BJ (cell line): ENCODE results near the gene ZNF174. TPM values are rescaled to one million over a fixed set of nuclear protein-coding genes. Genes with fewer than 3 reads are reported as not detected.

Source experiments
- CTCF ChIA-PET: fragments of 350-600 bp; formaldehyde crosslinking; extraction: SDS; loops from one replicate; lab custom pipeline; 2021; ENCODE audit warnings: antibody characterized with exemption, inconsistent platforms; lab: Yijun Ruan, JAX
- POLR2A ChIA-PET: fragments of 300-600 bp; sonication (Branson Sonifier 250); formaldehyde crosslinking; extraction: SDS; loops from one replicate; lab custom pipeline; 2021; ENCODE audit warnings: antibody characterized with exemption; lab: Charles Lee
- DNase-seq: peaks from one replicate; pipeline ENCODE4 v3.0.0-alpha.2; 2011; ENCODE audit warnings: low read depth
- H3K27me3 ChIP-seq: 2 replicates; pipeline ENCODE4 v1.6.0; 2011; ENCODE audit warnings: low read length; ENCODE audit not compliant: control insufficient read depth, insufficient read depth
- H3K36me3 ChIP-seq: 2 replicates; pipeline ENCODE4 v1.5.1; 2011; ENCODE audit warnings: low read length; ENCODE audit not compliant: control insufficient read depth, insufficient read depth
- H3K4me3 ChIP-seq: 2 replicates; pipeline ENCODE4 v1.5.1; 2011; ENCODE audit warnings: low read depth, mild to moderate bottlenecking, control low read depth, low read length
- polyA minus RNA-seq: library from RNA; depleted of rRNA, polyadenylated mRNA; stranded (reverse); fragments of >200 nt; gene quantifications from 2 replicates; pipeline ENCODE4 v1.2.3, GENCODE V29; 2011; rRNA and poly(A)+ RNA removed
- polyA plus RNA-seq: library from polyadenylated mRNA; depleted of rRNA; stranded (reverse); fragments of >200 nt; gene quantifications from 2 replicates; pipeline ENCODE4 v1.2.3, GENCODE V29; 2011; rRNA removed
- TF ChIP-seq, protein P1 (sequence below): IDR thresholded peaks from 2 replicates; pipeline ENCODE4 v1.5.1; 2011; ENCODE audit warnings: low read depth, mild to moderate bottlenecking, control low read depth, inconsistent platforms, low read length, moderate library complexity; ENCODE audit not compliant: insufficient read depth

ZNF174 gene
- 10.0 and 10.6 TPM in 2 replicates for polyA plus RNA-seq
- polyA minus RNA-seq, result 4.6 and 7.5 TPM in 2 replicates

DNA sequence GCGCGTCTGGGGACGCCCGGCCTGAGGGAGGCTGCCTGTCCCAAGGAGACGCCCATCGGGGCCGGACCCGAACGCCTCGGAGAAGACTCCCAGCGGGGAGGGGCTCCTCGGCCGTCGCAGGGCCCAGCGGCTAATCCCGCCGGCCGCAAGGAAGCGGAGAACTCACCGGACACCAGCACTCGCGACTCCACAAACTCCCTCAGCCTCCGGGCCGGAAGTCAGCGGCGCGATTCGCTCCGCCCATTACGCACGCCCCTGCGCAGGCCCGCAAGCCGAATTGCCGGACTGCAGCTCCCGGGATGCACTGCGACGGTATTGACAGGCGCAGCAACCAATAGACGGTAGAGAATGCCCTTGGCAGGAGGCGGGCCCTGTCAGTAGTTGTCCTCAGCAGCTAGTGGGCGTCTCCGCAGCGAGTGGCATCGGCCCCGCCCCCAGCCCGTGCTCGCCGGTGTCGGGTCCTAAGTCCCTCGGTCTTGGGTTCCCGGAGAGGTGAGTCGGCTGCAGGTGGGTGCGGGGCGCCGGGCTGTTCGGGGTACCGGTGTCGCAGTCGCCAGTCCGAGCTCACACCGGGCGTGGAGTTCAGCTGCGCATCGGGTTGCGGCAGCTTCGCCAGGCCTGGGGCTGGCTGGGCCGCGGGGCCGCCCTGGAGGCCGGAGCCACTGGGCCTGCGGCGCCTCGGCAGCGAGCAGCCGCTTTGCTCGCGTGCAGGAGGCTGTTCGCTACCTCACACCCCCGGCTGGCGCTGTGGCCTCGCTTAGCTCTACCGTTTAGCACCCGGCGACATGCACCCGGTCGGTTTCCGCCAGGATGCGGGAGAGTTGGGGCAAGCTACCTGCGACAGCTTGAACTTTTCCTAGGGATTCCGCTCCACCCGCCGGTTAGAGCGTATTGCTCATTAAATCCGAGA is at the start of gene ZNF174, which contains the start of gene ZSCAN32:
ZNF174 (plus strand) TSS at position 437 of the 910 bp plus-strand sequence. CDS start 790 bp downstream, outside the sequence.
ZSCAN32 (minus strand) TSS at position 226 of the 910 bp plus-strand sequence. CDS start 3,447 bp downstream, outside the sequence.
- Histone ChIP-seq H3K4me3 (peak within 1 kb of the TSS; percentile 95), H3K36me3 (peaks cover 11% of the 10 kb centered on the region), H3K27me3 (no peaks in the 10 kb centered on the region)
- ChIA-PET POLR2A (interaction anchor here (0.6 kb wide), 1 partner anchor 43 kb away, joined by 4 read pairs; the partner anchor contains the start of genes NAA60 and ZNF597), CTCF (interaction anchor here (1.5 to 1.8 kb wide), 2 partner anchors 43 to 100 kb away, joined by 3 to 7 read pairs; partner anchors contain the start of gene CLUAP1)
- peak; percentile 99 for DNase-seq
- TF ChIP-seq, protein P1, sequence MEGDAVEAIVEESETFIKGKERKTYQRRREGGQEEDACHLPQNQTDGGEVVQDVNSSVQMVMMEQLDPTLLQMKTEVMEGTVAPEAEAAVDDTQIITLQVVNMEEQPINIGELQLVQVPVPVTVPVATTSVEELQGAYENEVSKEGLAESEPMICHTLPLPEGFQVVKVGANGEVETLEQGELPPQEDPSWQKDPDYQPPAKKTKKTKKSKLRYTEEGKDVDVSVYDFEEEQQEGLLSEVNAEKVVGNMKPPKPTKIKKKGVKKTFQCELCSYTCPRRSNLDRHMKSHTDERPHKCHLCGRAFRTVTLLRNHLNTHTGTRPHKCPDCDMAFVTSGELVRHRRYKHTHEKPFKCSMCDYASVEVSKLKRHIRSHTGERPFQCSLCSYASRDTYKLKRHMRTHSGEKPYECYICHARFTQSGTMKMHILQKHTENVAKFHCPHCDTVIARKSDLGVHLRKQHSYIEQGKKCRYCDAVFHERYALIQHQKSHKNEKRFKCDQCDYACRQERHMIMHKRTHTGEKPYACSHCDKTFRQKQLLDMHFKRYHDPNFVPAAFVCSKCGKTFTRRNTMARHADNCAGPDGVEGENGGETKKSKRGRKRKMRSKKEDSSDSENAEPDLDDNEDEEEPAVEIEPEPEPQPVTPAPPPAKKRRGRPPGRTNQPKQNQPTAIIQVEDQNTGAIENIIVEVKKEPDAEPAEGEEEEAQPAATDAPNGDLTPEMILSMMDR, result no peak

DNA sequence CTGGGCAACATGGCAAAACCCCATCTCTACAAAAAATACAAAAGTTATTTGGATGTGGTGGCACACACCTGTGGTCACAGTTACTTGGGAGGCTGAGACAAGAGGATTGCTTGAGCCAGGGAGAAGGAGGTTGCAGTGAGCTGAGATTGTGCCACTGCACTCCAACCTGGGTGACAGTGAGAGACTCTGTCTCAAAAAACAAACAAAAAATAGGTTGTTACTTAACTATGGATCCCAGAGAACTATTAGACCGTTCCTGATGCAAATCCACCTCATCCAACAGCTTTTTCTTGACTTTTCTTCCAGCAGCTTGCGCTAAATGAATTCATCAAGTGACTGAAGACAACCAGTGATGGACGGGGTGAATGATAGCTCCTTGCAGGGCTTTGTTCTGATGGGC is 45.4 kb upstream of the ZNF174 start, which contains the start of gene OR2C1:
OR2C1 (plus strand) TSS at position 301 of the 400 bp plus-strand sequence; CDS start at position 353, 52 bp downstream.
- Histone ChIP-seq H3K27me3 (no peaks in the 10 kb centered on the region), H3K4me3 (no peak within 1 kb of the TSS), H3K36me3 (no peaks in the 10 kb centered on the region)
- POLR2A ChIA-PET, result no interaction called here
- DNase-seq, result no peak
- CTCF ChIA-PET, result no interaction called here
- TF ChIP-seq, protein P1, result no peak

DNA sequence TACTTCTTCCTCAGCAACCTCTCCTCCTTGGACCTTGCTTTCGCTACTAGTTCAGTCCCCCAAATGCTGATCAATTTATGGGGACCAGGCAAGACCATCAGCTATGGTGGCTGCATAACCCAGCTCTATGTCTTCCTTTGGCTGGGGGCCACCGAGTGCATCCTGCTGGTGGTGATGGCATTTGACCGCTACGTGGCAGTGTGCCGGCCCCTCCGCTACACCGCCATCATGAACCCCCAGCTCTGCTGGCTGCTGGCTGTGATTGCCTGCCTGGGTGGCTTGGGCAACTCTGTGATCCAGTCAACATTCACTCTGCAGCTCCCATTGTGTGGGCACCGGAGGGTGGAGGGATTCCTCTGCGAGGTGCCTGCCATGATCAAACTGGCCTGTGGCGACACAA is 44.9 kb upstream of the ZNF174 start:
- H3K4me3 ChIP-seq, result no peak overlapping the region
- TF ChIP-seq, protein P1, result no peak
- H3K36me3 ChIP-seq, result no peaks in the 10 kb centered on the region
- no peaks in the 10 kb centered on the region for H3K27me3 ChIP-seq
- ChIA-PET CTCF (no interaction called here), POLR2A (no interaction called here)
- DNase-seq, result no peak

DNA sequence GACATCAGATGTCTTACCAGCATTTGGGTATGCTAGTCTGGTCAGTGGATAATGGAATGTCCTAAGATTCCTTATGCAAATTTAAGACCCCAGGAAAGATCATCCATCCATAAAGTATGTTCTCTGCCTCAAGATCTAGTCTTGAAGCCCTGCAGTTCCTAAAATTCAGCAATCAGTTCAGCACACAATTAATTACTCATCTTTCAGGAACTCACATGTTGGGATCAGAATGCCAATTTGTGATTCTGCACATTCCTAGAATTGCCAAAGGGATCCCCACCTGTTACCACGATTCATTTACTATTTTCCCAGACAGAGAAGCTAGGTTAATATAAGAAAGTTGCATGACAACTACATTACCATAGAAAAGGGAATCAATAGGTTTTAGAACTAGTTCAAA is 42.1 kb upstream of the ZNF174 start:
- ChIA-PET CTCF (no interaction called here), POLR2A (no interaction called here)
- DNase-seq, result no peak
- Histone ChIP-seq H3K36me3 (no peaks in the 10 kb centered on the region), H3K27me3 (no peaks in the 10 kb centered on the region), H3K4me3 (no peak overlapping the region)
- TF ChIP-seq, protein P1, result no peak

DNA sequence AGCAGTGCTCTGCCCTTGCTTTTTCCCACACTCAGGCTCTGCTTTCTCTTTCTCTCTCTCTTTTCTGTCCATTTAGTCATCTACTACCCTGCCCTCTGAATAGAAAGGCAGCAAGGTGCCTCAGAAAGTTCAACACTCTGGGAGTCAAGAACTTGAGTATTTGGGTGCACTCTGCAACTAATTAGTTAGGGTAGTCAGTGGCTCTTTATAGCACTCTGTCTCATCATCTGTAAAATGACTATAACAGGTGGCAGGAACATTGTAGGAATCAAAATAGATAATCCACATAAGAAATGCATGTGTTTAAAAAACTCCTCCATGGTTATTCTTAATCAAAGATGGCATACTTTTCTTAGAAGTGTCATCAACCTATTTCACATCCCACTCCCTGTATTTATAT is 38.1 kb upstream of the ZNF174 start:
- POLR2A ChIA-PET, result no interaction called here
- TF ChIP-seq, protein P1, result no peak
- CTCF ChIA-PET, result no interaction called here
- no peak overlapping the region for H3K4me3 ChIP-seq
- H3K27me3 ChIP-seq, result no peaks in the 10 kb centered on the region
- H3K36me3 ChIP-seq, result no peaks in the 10 kb centered on the region
- DNase-seq, result no peak
